Measurements from ENCODE around the gene NDOR1.

NDOR1 gene

GRCh38 chr9:137220317-137221094 is 15.0 kb downstream of the NDOR1 start:
- no peak for DNase-seq (ENCODE audit: low read depth)

GRCh38 chr9:137221095-137221505 is 15.6 kb downstream of the NDOR1 start:
- DNase-seq (ENCODE audit: low read depth), result no peak

GRCh38 chr9:137221506-137222111 is 16.1 kb downstream of the NDOR1 start:
- DNase-seq (ENCODE audit: low read depth), result no peak

- peak; percentile 26 for DNase-seq (ENCODE audit: low read depth)
Observed at GRCh38 chr9:137222190-137223077, 16.9 kb downstream of the NDOR1 start, which contains the start of gene RNF208. Gene RNF208 (minus strand): TSS chr9:137222240. CDS start chr9:137221212, 1,028 bp downstream.

GRCh38 chr9:137223078-137223970 is 17.8 kb downstream of the NDOR1 start:
- DNase-seq (ENCODE audit: low read depth), result peak; percentile 99

- DNase-seq (ENCODE audit: low read depth), result no peak
Observed at GRCh38 chr9:137224830-137225694, 19.6 kb downstream of the NDOR1 start, which contains the start of gene CYSRT1. Gene CYSRT1 (plus strand): TSS chr9:137225174. CDS start chr9:137225622, 448 bp downstream.

- DNase-seq (ENCODE audit: low read depth), result no peak
Observed at GRCh38 chr9:137225699-137226331, 20.3 kb downstream of the NDOR1 start.

- peak; percentile 31 for DNase-seq (ENCODE audit: low read depth)
Observed at GRCh38 chr9:137226338-137227053, 21.0 kb downstream of the NDOR1 start.

- peak; percentile 75 for DNase-seq (ENCODE audit: low read depth)
Observed at GRCh38 chr9:137227054-137227852, 21.8 kb downstream of the NDOR1 start, which contains the start of gene RNF224. Gene RNF224 (plus strand): TSS chr9:137227502. CDS start chr9:137228336, 834 bp downstream.

GRCh38 chr9:137227853-137228505 is 22.5 kb downstream of the NDOR1 start:
- DNase-seq (ENCODE audit: low read depth), result no peak

GRCh38 chr9:137228506-137228967 is 23.0 kb downstream of the NDOR1 start:
- no peak for DNase-seq (ENCODE audit: low read depth)

- DNase-seq (ENCODE audit: low read depth), result no peak
Observed at GRCh38 chr9:137228968-137229896, 23.7 kb downstream of the NDOR1 start.

- DNase-seq (ENCODE audit: low read depth), result no peak
Observed at GRCh38 chr9:137229903-137230704, 24.6 kb downstream of the NDOR1 start.

GRCh38 chr9:137230705-137231371 is 25.3 kb downstream of the NDOR1 start, which contains the start of gene SLC34A3:
Gene SLC34A3 (plus strand): TSS chr9:137230901. CDS start chr9:137231703, 802 bp downstream.
- DNase-seq (ENCODE audit: low read depth), result no peak

Measured in EH (cell line).